HG03558 (cell line): ENCODE results near the gene TMEM272.

Source experiments
- ATAC-seq: cut with Tn5 transposase; IDR thresholded peaks from one replicate; pipeline ENCODE4 v1.9.1; 2021; ENCODE audit warnings: moderate number of reproducible peaks; ENCODE audit not compliant: unreplicated experiment; ENCODE audit errors: extremely low read depth

Gene TMEM272

GRCh38 chr13:51856027-51856736 is 11.2 kb upstream of the TMEM272 start:
- ATAC-seq: no peak

GRCh38 chr13:51849145-51850101 is 4.4 kb upstream of the TMEM272 start:
- no peak for ATAC-seq

- no peak for ATAC-seq
Measured at GRCh38 chr13:51848674-51849073, 3.7 kb upstream of the TMEM272 start.

GRCh38 chr13:51846756-51847155 is 1.8 kb upstream of the TMEM272 start:
- ATAC-seq: no peak

GRCh38 chr13:51845574-51846318 is 769 bp upstream of the TMEM272 start:
- ATAC-seq: no peak

GRCh38 chr13:51843529-51843928 is 1.4 kb downstream of the TMEM272 start:
- no peak for ATAC-seq

GRCh38 chr13:51841732-51842131 is 3.2 kb downstream of the TMEM272 start:
- no peak for ATAC-seq

GRCh38 chr13:51840917-51841316 is 4.1 kb downstream of the TMEM272 start:
- ATAC-seq: no peak

GRCh38 chr13:51839711-51840540 is 5.1 kb downstream of the TMEM272 start:
- no peak for ATAC-seq

GRCh38 chr13:51838240-51838846 is 6.6 kb downstream of the TMEM272 start:
- no peak for ATAC-seq

- ATAC-seq: no peak
Measured at GRCh38 chr13:51837016-51837415, 8.0 kb downstream of the TMEM272 start.

- no peak for ATAC-seq
Measured at GRCh38 chr13:51834581-51835171, 10.3 kb downstream of the TMEM272 start.

- ATAC-seq: no peak
Measured at GRCh38 chr13:51833980-51834379, 11.0 kb downstream of the TMEM272 start.

- no peak for ATAC-seq
Measured at GRCh38 chr13:51832471-51833152, 12.4 kb downstream of the TMEM272 start.

GRCh38 chr13:51831519-51831918 is 13.5 kb downstream of the TMEM272 start:
- ATAC-seq: no peak

GRCh38 chr13:51829568-51829899 is 15.4 kb downstream of the TMEM272 start:
- no peak for ATAC-seq

GRCh38 chr13:51828730-51829567 is 16.0 kb downstream of the TMEM272 start:
- ATAC-seq: no peak

- no peak for ATAC-seq
Measured at GRCh38 chr13:51827254-51827653, 17.7 kb downstream of the TMEM272 start.
